GM23338 (cell line): ENCODE data around the gene PSMA5. TPM values are rescaled to one million over a fixed set of nuclear protein-coding genes. Genes with fewer than 3 reads are reported as not detected.

ENCODE experiments used
- ATAC-seq: fragments of 200-7000 bp; cut with Tn5 transposase; 3 replicates; pipeline ENCODE4 v1.9.1; 2020
- DNase-seq: peaks from one replicate; pipeline ENCODE4 v3.0.0-alpha.2; 2015; ENCODE audit warnings: low spot score
- H2AFZ ChIP-seq: fragments of 200-600 bp; sonication (generic); 2 replicates; pipeline ENCODE4 v1.8.0; 2016; ENCODE audit warnings: antibody characterized with exemption, mild to moderate bottlenecking, moderate library complexity
- H3F3A ChIP-seq: fragments of 200-600 bp; sonication (generic); replicated peaks from 2 replicates; pipeline ENCODE4 v1.8.0; 2017; ENCODE audit warnings: antibody characterized with exemption, mixed run types, low read depth
- H3K27ac ChIP-seq: fragments of 200-600 bp; sonication (generic); 2 replicates; pipeline ENCODE4 v1.6.1; 2016; ENCODE audit warnings: low read depth
- H3K27me3 ChIP-seq: fragments of 200-600 bp; sonication (generic); 2 replicates; pipeline ENCODE4 v1.8.0; 2016; ENCODE audit warnings: mild to moderate bottlenecking, mixed run types, moderate library complexity; ENCODE audit not compliant: insufficient read depth
- H3K36me3 ChIP-seq: fragments of 200-600 bp; sonication (generic); 2 replicates; pipeline ENCODE4 v1.8.0; 2016; ENCODE audit warnings: mild to moderate bottlenecking; ENCODE audit not compliant: insufficient read depth
- H3K4me1 ChIP-seq: fragments of 200-600 bp; sonication (generic); 2 replicates; pipeline ENCODE4 v1.8.0; 2016; ENCODE audit warnings: mild to moderate bottlenecking, moderate library complexity; ENCODE audit not compliant: insufficient read depth
- H3K4me2 ChIP-seq: fragments of 200-600 bp; sonication (generic); 2 replicates; pipeline ENCODE4 v1.7.1; 2017; ENCODE audit warnings: mixed run types
- H3K4me3 ChIP-seq: fragments of 200-600 bp; sonication (generic); 2 replicates; pipeline ENCODE4 v1.6.1; 2016; ENCODE audit warnings: mixed run types
- H3K79me2 ChIP-seq: fragments of 200-600 bp; sonication (generic); replicated peaks from 2 replicates; pipeline ENCODE4 v1.8.0; 2017; ENCODE audit warnings: mild to moderate bottlenecking; ENCODE audit not compliant: insufficient read depth
- H3K9me2 ChIP-seq: fragments of 200-600 bp; sonication (generic); 2 replicates; pipeline ENCODE4 v1.8.0; 2017; ENCODE audit not compliant: insufficient read depth
- H4K20me1 ChIP-seq: fragments of 200-600 bp; sonication (generic); replicated peaks from 2 replicates; pipeline ENCODE4 v1.8.0; 2017; ENCODE audit warnings: mild to moderate bottlenecking; ENCODE audit not compliant: insufficient read depth
- H3K27ac Mint-ChIP-seq: 2 replicates; pipeline ENCODE4 v1.8.0; 2020; ENCODE audit warnings: inconsistent platforms, mild to moderate bottlenecking, moderate library complexity, mixed read lengths
- H3K27me3 Mint-ChIP-seq: 3 replicates; pipeline ENCODE4 v1.8.0; 2022; ENCODE audit warnings: low read depth, mild to moderate bottlenecking, moderate library complexity, mixed read lengths, inconsistent platforms; ENCODE audit not compliant: insufficient read depth, poor library complexity
- H3K36me3 Mint-ChIP-seq: 3 replicates; pipeline ENCODE4 v1.8.0; 2021; ENCODE audit warnings: low read depth, mild to moderate bottlenecking, inconsistent platforms, moderate library complexity, mixed read lengths
- H3K4me1 Mint-ChIP-seq: 3 replicates; pipeline ENCODE4 v1.8.0; 2020; ENCODE audit warnings: mild to moderate bottlenecking, inconsistent platforms, mixed read lengths
- H3K4me3 Mint-ChIP-seq: 3 replicates; pipeline ENCODE4 v1.8.0; 2021; ENCODE audit warnings: moderate library complexity, mild to moderate bottlenecking, inconsistent platforms, mixed read lengths
- H3K9me3 Mint-ChIP-seq: 3 replicates; pipeline ENCODE4 v1.8.0; 2020; ENCODE audit warnings: moderate library complexity, mild to moderate bottlenecking, inconsistent platforms, mixed read lengths
- CREB1 ChIP-seq: fragments of 250-450 bp; sonication (Bioruptor Pico); IDR thresholded peaks from 2 replicates; pipeline ENCODE4 v1.5.0; 2020; ENCODE audit warnings: low read depth, mild to moderate bottlenecking, moderate library complexity
- CTCF ChIP-seq, 2 experiments: fragments of 200-600 bp in 1 of 2; sonication (generic) in 1 of 2; conservative IDR thresholded peaks; 2 replicates each; pipeline versions ENCODE4 v1.5.1 to v1.6.1; 2016 to 2017; ENCODE audit warnings: antibody characterized with exemption in 2 of 2, low read depth in 2 of 2, mild to moderate bottlenecking in 2 of 2, moderate library complexity in 1 of 2
- ETS1 ChIP-seq: IDR thresholded peaks from 2 replicates; pipeline ENCODE4 v1.6.1; 2016; ENCODE audit warnings: antibody characterized with exemption
- EZH2phosphoT487 ChIP-seq: fragments of 200-600 bp; sonication (generic); IDR thresholded peaks from one replicate; pipeline ENCODE4 v1.8.1; 2018; ENCODE audit warnings: antibody characterized with exemption; ENCODE audit not compliant: unreplicated experiment
- JUNB ChIP-seq: IDR thresholded peaks from one replicate; pipeline ENCODE4 v1.6.1; 2016; ENCODE audit warnings: antibody characterized with exemption; ENCODE audit not compliant: unreplicated experiment
- NANOG ChIP-seq: IDR thresholded peaks from 2 replicates; pipeline ENCODE4 v1.6.1; 2016; ENCODE audit warnings: antibody characterized with exemption, borderline replicate concordance
- STAT1 ChIP-seq: IDR thresholded peaks from one replicate; pipeline ENCODE4 v1.6.1; 2016; ENCODE audit warnings: antibody characterized with exemption; ENCODE audit not compliant: unreplicated experiment
- ZNF114 ChIP-seq: fragments of 250-450 bp; sonication (Bioruptor Pico); IDR thresholded peaks from 2 replicates; pipeline ENCODE4 v1.5.0; 2020; ENCODE audit warnings: mild to moderate bottlenecking, moderate library complexity
- ZNF331 ChIP-seq: fragments of 250-450 bp; sonication (Bioruptor Pico); IDR thresholded peaks from 2 replicates; pipeline ENCODE4 v1.5.0; 2020; ENCODE audit warnings: low read depth, mild to moderate bottlenecking, moderate library complexity
- polyA plus RNA-seq: library from polyadenylated mRNA; unstranded; fragments of >200 nt; fragmentation: Nextera tagmentation; extraction: Ambion mirVana; gene quantifications from 2 replicates; pipeline ENCODE4 v1.2.1, GENCODE V29; 2016
- total RNA-seq: library from RNA; depleted of rRNA; stranded (reverse); fragments of >200 nt; shearing (Covaris generic); gene quantifications from 2 replicates; pipeline ENCODE4 v1.2.3, GENCODE V29; 2014
- TF ChIP-seq, protein P1 (sequence below): IDR thresholded peaks from one replicate; pipeline ENCODE4 v1.6.1; 2018; ENCODE audit warnings: antibody characterized with exemption; ENCODE audit not compliant: unreplicated experiment
- TF ChIP-seq, protein P2 (sequence below): fragments of 250-450 bp; sonication (Bioruptor Pico); IDR thresholded peaks from 2 replicates; pipeline ENCODE4 v1.5.0; 2020; ENCODE audit warnings: mild to moderate bottlenecking, moderate library complexity

PSMA5 gene
- total and polyA plus RNA-seq, 2 experiments from 2014 or later, result 104 to 126 TPM

GRCh38 chr1:109383854-109384253 is 42.4 kb downstream of the PSMA5 start (continued):
- TF ChIP-seq, protein P1, sequence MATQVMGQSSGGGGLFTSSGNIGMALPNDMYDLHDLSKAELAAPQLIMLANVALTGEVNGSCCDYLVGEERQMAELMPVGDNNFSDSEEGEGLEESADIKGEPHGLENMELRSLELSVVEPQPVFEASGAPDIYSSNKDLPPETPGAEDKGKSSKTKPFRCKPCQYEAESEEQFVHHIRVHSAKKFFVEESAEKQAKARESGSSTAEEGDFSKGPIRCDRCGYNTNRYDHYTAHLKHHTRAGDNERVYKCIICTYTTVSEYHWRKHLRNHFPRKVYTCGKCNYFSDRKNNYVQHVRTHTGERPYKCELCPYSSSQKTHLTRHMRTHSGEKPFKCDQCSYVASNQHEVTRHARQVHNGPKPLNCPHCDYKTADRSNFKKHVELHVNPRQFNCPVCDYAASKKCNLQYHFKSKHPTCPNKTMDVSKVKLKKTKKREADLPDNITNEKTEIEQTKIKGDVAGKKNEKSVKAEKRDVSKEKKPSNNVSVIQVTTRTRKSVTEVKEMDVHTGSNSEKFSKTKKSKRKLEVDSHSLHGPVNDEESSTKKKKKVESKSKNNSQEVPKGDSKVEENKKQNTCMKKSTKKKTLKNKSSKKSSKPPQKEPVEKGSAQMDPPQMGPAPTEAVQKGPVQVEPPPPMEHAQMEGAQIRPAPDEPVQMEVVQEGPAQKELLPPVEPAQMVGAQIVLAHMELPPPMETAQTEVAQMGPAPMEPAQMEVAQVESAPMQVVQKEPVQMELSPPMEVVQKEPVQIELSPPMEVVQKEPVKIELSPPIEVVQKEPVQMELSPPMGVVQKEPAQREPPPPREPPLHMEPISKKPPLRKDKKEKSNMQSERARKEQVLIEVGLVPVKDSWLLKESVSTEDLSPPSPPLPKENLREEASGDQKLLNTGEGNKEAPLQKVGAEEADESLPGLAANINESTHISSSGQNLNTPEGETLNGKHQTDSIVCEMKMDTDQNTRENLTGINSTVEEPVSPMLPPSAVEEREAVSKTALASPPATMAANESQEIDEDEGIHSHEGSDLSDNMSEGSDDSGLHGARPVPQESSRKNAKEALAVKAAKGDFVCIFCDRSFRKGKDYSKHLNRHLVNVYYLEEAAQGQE, result no peak
- TF ChIP-seq EZH2phosphoT487 (no peak), ETS1 (no peak), ZNF114 (no peak)

DNA sequence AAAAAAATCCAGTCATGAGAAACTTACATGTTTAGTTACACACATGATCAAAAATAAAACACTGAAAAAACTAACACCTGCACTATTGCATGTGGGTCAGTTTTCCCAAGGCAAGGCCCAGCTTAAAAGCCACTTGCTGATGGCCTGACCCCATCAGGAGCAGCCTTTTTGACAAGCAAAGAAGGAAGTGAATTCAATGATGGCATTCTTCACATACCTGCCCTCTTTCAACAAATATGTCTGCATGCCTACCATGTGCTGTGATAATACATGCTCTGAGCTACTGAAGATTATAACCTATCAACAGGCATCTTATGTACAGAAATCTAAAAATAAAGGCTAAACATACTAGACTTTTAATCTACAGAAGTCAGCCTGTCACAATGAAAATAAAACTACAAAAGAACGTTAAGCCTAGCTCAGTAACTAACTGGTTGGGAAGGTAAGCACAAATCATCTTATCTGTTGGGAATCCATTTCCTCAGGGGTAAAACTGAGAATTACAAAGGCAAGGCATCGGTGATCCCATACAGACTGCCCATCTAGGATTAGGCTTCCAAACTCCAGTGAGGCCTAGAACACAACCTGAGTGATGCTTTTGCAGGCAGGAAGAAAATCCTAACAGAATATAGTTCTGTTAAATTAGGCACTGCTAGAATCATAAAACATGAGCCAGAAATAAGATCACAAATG is 43.0 kb downstream of the PSMA5 start:
- Histone ChIP-seq H3K27me3 (no peaks in the 10 kb centered on the region), H3K4me2 (peak overlapping the region; percentile 2; the same call in 1 of the 2 replicates), H3F3A (no peaks in the 10 kb centered on the region), H3K79me2 (peaks cover 89% of the 10 kb centered on the region), H3K36me3 (no peaks in the 10 kb centered on the region), H3K4me1 (peaks cover 33% of the 10 kb centered on the region), H3K27ac (peak overlapping the region; percentile 60), H3K4me3 (no peak overlapping the region), H4K20me1 (peaks cover 9% of the 10 kb centered on the region; the same call in 1 of the 2 replicates), H3K9me2 (no peaks in the 10 kb centered on the region), H2AFZ (no peak overlapping the region)
- H3K36me3 Mint-ChIP-seq, result peaks cover 7% of the 10 kb centered on the region; the same call in 2 of the 3 replicates
- H3K4me3 Mint-ChIP-seq, result peak overlapping the region; percentile 24; the same call in 2 of the 3 replicates
- DNase-seq (peak; percentile 83), ATAC-seq (peak; percentile 90)
- peak overlapping the region; percentile 93 for H3K27ac Mint-ChIP-seq
- peaks cover 29% of the 10 kb centered on the region for H3K4me1 Mint-ChIP-seq
- H3K27me3 Mint-ChIP-seq, result no peaks in the 10 kb centered on the region
- H3K9me3 Mint-ChIP-seq, result no peaks in the 10 kb centered on the region
- TF ChIP-seq, protein P2, sequence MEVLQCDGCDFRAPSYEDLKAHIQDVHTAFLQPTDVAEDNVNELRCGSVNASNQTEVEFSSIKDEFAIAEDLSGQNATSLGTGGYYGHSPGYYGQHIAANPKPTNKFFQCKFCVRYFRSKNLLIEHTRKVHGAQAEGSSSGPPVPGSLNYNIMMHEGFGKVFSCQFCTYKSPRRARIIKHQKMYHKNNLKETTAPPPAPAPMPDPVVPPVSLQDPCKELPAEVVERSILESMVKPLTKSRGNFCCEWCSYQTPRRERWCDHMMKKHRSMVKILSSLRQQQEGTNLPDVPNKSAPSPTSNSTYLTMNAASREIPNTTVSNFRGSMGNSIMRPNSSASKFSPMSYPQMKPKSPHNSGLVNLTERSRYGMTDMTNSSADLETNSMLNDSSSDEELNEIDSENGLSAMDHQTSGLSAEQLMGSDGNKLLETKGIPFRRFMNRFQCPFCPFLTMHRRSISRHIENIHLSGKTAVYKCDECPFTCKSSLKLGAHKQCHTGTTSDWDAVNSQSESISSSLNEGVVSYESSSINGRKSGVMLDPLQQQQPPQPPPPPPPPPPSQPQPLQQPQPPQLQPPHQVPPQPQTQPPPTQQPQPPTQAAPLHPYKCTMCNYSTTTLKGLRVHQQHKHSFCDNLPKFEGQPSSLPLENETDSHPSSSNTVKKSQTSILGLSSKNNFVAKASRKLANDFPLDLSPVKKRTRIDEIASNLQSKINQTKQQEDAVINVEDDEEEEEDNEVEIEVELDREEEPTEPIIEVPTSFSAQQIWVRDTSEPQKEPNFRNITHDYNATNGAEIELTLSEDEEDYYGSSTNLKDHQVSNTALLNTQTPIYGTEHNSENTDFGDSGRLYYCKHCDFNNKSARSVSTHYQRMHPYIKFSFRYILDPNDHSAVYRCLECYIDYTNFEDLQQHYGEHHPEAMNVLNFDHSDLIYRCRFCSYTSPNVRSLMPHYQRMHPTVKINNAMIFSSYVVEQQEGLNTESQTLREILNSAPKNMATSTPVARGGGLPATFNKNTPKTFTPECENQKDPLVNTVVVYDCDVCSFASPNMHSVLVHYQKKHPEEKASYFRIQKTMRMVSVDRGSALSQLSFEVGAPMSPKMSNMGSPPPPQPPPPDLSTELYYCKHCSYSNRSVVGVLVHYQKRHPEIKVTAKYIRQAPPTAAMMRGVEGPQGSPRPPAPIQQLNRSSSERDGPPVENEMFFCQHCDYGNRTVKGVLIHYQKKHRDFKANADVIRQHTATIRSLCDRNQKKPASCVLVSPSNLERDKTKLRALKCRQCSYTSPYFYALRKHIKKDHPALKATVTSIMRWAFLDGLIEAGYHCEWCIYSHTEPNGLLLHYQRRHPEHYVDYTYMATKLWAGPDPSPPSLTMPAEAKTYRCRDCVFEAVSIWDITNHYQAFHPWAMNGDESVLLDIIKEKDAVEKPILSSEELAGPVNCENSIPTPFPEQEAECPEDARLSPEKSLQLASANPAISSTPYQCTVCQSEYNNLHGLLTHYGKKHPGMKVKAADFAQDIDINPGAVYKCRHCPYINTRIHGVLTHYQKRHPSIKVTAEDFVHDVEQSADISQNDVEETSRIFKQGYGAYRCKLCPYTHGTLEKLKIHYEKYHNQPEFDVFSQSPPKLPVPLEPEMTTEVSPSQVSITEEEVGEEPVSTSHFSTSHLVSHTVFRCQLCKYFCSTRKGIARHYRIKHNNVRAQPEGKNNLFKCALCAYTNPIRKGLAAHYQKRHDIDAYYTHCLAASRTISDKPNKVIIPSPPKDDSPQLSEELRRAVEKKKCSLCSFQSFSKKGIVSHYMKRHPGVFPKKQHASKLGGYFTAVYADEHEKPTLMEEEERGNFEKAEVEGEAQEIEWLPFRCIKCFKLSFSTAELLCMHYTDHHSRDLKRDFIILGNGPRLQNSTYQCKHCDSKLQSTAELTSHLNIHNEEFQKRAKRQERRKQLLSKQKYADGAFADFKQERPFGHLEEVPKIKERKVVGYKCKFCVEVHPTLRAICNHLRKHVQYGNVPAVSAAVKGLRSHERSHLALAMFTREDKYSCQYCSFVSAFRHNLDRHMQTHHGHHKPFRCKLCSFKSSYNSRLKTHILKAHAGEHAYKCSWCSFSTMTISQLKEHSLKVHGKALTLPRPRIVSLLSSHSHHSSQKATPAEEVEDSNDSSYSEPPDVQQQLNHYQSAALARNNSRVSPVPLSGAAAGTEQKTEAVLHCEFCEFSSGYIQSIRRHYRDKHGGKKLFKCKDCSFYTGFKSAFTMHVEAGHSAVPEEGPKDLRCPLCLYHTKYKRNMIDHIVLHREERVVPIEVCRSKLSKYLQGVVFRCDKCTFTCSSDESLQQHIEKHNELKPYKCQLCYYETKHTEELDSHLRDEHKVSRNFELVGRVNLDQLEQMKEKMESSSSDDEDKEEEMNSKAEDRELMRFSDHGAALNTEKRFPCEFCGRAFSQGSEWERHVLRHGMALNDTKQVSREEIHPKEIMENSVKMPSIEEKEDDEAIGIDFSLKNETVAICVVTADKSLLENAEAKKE, result no peak; the same call in 1 of the 2 replicates
- no peak for TF ChIP-seq ZNF331 (CRISPR knock-in tag)
- TF ChIP-seq CREB1, result no peak
- no peak for TF ChIP-seq STAT1
- no peak for TF ChIP-seq NANOG
- TF ChIP-seq EZH2phosphoT487, result no peak
- TF ChIP-seq CTCF (conservative IDR thresholded peaks at IDR 0.05; ENCODE audit: low read depth in 2 of 2), result no peak
- no peak for TF ChIP-seq JUNB
